Measurements from ENCODE around the gene CASTOR1. TPM values are rescaled to one million over a fixed set of nuclear protein-coding genes. Genes with fewer than 3 reads are reported as not detected.

CASTOR1 gene
- total RNA-seq, 1 donor from 2014 or later, result 11.6 TPM

DNA sequence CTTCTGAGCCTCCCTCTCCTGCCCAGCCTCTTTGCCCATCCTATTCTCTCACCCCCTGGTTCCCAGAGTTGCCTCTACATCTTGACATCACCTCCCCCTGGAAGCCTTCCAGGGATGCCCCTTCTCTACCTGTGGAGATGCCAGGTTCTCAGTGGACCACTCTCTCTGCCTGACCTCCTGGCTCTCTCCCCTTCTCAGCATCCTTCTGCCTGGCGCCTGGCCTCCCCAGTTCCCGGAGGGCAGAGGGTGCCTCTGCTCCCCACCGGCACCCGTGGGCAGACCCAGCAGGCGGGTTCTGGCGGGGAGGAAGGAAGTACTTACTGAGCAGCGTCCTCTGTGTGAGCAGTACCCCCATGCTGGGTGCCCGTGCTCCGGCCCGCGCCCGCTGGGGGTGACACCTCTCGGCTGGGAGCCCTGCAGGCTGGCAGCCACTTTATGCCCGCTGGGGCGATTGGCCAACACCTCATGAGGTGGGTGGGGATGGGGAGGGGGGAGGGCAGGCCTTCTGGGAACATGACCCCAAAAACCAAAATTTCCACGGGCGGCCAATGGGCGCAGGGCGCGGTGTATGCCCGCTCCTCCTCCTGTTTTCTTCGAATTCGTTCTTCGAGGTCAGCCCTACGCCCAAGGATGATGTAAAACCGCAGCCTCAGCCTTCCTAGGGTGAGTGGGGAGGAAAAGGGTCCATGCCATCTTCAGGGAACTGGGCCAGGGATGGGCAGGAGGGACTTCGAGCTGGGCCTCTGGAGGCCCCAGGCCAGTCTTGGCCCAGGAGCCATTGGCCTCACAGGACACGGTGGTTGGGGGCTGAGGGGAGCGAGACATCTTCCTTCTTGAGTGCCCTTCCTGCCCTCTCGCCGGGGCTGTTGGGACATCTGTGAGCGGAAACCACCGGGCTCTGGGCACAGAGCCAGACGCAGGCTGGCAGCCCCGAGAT is 22.6 kb downstream of the CASTOR1 start, which contains the start of gene OSM:
OSM (minus strand) TSS at position 407 of the 937 bp plus-strand sequence; CDS start at position 355, 52 bp downstream.
- DNase-seq (ENCODE audit: low spot score), result no peak

DNA sequence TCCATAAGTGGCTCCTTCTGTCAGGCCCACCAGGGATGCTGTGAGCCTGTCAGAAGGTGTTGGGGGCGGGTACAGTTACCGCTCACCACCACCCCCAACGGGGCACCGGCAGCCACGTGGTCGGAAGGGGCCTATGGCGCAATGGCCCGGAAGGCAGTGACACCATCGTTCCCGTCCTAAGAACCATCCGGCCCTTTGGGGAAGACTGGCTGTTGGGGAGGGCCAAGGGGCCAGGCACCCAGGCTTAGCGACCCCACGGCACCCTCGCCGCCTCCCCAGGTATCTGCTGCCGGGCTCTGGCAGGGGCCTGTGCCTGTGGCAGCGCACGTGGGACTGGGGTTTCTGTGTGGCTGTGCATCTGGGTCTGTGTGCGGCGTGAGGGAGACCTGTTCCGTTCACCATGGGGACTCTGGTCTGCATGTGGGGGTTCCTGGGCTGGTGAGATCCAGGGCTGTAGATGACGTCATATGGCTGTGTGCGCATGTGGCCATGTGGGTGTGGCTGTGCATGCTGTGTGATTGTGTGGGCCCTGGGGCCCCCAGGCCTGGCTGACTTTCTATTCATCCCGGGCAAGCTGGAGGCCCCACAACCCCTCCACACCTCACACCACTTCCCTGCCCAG is 23.4 kb downstream of the CASTOR1 start:
- no peak for DNase-seq (ENCODE audit: low spot score)

DNA sequence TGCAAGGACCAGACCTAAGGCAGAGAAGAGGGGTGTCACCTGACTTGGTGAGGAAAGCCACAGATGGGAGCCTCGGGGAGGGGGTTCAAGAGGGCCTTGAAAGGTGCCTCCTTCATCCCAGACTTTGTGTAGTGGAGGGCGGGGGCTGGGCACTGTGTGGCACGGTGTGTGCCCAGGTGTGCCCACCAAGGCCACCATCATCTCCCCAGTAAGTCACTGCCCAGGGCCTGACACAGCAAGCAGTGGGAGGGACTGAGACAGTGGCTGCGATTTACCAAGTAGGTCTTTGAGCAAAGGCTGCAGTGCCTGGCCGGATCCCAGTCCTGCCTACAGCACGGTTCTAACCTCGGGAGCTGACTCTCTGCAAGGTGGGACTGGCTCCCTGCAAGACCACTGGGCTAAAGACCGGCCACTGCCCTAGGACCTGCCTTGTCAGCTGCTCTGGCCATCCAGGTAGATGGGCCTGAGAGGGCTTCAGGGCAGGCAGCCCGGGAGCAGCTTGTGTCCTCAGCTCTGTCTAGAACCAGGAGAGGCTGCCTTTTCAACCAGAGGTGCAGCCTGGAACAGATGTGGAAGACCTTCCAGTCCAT is 24.1 kb downstream of the CASTOR1 start:
- DNase-seq (ENCODE audit: low spot score), result no peak

DNA sequence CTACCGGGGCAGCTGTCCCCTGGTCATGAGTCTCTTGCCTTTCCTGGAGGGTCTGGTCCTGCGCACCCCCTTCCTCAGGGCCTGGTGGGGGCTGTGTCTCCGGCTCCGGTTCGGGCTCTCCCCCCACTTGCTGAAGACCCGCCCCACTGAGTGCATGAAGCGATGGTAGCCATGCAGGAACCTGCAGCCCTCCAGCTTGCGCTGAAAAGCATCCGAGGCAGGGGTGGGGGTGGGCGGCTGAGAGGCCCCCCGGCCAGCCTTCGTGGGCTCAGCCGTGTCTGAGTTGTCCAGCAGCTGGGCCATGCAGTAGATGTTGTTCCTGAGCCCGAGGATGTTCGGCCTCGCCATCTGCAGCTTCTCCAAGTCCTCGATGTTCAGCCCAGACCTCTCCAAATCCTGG is 25.4 kb downstream of the CASTOR1 start:
- DNase-seq (ENCODE audit: low spot score), result no peak

DNA sequence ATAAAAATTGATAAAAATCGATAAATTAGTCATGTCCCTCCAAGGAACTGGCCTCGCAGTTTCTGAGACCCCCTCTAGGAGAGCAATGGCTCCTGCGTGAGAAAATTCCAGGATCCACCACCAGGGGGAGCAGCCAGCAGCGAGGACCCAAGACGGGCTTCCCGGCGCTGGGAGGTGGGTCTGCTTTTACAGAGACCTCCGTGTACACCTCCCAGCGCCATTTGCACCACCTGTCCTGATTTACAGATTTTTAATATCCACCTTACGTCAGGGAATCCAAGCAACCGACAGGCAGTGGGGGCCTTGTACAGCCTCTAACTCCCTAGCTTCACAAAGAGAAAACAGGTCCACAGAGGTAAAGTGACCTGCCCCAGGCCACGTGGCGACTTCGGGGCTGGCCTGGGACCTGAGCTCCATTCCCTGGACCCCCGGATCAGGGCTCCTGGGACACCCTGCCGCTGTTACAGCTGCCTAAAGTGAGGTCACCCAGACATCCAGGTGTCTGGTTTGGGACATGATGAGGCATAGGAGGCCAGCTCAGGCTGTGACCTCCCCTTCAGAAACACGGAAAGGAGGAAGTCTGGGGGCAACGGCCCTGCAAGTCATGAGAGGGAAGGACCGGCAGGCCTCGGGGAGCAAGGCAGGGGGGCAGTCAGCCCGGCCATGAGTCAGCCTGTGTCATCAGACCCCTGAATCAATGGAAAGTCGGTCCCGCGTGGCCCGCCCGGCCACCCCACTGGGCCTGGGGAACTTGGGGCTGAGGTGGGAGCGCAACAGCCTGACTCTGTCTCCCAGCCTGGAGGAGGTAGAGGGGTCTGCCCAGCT is 26.2 kb downstream of the CASTOR1 start:
- no peak for DNase-seq (ENCODE audit: low spot score)

DNA sequence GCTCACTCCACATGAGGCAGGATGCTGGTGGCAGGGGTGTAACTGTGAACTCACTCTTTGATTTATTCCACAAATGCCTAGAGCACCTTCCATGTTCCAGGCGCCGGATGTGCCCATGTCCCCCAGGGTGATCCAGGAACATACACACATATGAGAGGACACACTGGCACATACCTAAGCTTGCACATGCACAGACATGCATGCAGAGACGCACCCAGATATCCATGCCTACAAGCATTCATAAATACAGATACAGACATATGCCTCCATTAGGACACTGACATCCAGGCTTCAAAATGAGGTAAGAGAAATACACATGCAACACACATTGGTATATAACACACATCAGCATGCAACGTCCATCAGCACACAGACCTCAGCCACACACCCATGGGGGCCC is 27.2 kb downstream of the CASTOR1 start:
- DNase-seq (ENCODE audit: low spot score), result no peak

DNA sequence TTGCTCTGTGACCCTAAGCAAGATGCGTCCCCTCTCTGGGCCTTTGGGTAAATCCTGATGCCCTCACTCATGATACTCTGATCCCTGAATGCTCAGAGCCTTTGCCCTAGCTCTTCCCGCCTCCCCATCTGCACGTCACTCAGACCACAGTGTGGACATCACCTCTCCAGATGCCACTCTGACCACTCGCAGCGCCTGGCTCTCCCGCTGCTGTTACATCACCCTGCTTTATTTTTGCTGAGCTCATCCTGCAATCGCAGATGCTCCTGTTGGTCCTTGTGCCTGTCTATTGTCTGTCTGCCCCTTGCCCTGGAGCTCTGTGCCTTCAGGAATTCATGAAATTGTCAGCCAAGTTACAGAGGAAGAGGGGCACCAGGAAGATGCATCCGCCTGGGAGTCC is 28.2 kb downstream of the CASTOR1 start:
- DNase-seq (ENCODE audit: low spot score), result no peak

DNA sequence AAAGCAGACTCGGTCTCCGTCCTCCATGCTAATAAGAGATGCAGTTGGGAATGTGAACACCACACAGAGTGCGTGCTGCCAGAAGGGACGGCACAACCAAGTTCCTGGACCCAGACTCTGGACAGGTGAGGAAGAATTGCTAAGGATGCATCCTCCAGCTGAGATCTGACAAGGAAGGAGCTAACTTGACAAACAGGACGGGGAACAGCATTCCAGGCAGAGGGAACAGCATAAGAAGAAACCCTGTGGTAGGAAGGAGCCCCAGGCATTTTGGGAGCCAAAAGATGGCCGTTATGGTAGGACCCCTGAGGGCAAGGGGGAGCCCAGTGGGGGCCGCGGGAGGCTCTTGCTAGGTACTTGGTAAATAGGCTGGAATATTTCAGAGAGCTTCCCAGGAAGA is 28.6 kb downstream of the CASTOR1 start:
- DNase-seq (ENCODE audit: low spot score), result no peak

DNA sequence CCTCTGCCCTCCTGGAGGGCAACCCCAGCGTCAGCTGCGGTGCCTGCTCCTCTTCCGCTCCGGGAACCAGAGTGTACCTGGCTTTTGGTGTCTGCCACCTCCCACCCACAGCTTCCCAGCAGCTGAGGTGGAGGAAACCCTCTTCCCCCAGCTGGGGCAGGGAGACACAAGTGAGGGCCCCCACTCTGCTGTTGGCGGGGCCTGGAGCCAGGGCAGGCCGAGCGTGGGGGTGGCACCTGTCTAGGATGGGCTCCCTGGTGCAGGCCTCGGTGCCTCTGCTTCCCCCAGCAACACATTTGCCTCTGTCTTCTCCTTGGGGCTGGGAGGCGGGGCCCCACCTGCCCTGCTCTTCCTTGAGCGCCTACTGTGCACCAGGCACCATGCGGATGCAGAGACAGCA is 29.0 kb downstream of the CASTOR1 start:
- no peak for DNase-seq (ENCODE audit: low spot score)

DNA sequence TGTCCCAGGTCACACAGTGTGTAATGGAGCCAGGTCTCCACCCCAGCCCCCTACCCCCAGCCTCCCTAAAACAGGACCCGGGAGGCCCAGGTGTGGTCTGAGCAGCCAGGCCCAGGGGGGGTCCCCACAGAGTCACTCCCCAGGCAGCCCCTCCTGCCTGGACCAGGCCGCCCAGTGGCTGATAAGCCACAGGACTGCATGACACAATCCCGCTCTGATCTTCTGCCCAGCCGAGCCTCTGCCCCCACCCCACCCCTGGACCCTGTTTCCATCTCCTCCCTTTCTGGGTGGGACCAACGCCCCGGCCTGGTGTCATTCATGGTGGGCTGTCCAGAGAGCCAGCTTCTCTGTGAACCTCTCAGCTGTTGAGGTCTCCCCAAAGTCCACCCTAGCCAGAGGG is 35.0 kb downstream of the CASTOR1 start:
- DNase-seq (ENCODE audit: low spot score), result no peak

DNA sequence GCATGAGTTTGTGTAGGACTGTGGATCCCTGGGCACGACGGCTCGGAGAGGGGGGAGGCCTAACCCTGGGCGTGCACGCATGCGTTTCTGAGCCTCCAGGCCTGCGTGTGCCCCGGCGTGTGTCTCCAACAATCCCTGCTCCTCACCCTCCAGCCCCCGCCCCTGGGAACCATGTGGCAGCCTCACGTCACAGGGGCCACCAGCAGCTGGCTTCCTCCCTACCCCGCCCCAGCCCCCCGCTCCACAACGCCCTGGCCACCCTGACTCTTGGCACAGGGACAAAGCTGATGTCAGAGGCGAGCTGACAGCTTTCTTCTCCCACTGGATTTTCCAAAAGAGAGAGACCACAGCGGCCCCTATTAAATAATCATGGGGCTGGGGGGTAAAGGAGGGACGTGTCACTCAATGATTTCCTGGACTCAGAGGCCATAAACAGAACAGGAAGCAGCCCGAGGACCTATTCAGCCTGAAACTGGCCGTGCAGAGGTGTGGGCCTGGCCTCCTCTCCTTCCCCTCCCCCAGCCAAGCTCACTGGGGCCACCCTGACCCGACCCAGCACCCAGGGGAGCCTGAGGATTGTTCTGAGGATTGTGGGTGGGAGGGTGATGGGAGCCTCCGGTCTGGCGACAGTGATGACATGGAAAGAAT is 36.0 kb downstream of the CASTOR1 start:
- DNase-seq (ENCODE audit: low spot score), result no peak

DNA sequence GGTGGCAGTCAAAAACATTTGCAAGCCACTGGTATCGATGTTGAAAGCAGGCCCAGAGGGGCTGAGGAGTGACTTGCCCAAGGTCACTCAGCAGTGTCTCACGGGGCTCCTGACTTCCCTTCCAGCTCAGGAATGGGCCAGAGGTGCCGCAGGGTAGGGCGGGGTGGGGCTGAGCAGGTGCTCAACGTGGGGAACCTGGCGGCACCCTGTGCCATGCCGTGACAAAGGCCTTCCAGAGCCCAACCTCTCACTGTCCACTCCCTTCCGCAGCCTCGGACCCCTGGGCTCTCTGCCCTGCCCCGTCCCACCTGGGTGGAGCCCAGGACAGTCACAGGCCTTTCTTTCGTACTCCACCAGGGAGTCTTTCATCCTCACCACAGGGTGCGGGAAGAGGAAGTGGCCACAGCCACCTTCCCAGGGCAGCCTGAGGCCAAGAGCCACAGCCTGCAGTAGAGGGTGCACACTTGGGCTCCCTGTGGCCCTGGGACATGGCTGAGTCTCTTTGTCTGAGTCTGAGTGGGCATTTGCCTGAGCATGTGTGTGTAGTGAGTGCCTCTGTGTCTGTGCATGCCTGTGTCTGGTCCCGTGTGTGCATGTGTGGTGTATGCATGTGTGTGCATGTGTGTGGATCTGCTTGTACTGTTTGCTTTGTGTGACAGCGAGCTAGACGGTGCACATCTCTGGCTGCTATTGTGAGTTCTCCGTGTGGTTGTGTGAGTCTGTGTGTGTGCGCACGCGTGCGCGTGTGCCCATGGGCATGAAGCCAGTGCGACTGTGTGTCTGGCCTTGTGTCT is 36.7 kb downstream of the CASTOR1 start:
- no peak for DNase-seq (ENCODE audit: low spot score)

DNA sequence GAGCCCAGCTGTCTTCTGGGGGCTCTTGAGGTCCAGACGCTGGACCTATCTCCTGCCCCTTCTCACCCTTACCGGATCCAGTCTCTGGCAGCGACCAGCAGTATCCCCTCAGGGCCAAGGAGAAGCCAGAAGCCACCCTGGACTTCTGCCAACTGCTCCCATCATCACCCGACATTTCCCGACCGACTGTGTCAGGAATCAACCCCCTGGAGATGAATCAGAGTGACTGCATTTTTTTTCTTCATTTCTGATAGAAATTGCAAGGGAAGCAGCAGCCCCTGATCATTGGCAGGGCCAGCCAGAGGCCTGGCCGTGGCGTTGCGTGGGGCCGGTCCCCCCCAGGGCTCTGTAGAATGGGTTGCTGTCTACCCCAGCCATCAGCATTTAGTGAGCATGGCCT is 37.6 kb downstream of the CASTOR1 start:
- DNase-seq (ENCODE audit: low spot score), result no peak

DNA sequence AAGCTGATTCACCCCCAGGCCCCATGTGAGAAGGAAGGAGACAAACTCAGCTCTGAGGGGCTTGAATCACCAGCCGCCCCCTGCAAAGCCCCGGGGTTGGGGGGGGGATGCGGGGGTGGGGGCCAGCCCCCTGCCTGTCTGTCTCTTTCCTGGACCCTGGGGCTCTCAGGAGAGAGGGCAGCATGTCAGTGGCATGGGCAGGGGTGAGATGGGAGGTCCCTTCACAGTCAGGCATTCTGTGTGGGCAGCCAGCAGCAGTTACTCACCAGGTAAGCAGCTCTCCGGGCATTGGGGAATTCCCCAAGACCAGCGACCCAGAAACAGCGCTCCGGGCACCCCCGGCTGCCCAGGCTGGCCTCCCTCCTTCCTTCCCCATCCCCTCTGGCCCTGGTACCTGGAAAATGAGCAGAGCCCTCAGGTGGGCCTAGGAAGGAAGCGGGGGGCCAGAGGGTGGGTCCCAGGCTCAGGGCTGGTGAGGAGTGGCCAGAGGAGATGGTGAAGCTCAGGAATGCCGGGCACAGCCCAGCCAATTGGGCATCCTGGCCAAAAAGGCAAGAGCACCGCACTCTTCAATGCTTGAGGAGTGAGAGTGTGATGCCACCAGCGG is 38.5 kb downstream of the CASTOR1 start:
- DNase-seq (ENCODE audit: low spot score), result no peak

DNA sequence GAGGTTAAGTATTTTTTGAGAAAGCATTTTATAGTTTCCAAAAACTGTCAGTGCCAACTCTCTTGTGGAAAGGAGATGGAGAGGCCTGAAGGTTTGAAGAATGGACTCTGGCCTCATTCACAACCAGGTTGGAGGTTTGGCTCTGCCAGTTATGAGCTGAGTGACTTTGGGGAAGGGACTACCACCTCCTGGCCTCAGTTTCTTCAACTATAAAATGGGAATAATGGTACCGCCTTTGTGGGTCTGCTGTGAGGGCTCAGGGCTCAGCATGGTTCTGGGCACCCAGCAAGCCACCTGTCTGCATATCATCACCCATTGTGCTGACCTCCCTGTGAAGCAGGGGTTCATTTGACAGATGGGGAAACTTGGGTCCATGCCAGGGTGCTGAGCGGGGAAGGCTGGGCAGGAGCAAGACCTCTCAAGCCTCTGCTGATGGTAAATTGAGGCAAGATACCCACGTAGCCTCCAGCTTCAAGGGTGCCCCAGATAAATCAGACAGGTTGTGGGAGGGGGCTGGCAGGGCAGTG is 39.2 kb downstream of the CASTOR1 start:
- DNase-seq (ENCODE audit: low spot score), result no peak

DNA sequence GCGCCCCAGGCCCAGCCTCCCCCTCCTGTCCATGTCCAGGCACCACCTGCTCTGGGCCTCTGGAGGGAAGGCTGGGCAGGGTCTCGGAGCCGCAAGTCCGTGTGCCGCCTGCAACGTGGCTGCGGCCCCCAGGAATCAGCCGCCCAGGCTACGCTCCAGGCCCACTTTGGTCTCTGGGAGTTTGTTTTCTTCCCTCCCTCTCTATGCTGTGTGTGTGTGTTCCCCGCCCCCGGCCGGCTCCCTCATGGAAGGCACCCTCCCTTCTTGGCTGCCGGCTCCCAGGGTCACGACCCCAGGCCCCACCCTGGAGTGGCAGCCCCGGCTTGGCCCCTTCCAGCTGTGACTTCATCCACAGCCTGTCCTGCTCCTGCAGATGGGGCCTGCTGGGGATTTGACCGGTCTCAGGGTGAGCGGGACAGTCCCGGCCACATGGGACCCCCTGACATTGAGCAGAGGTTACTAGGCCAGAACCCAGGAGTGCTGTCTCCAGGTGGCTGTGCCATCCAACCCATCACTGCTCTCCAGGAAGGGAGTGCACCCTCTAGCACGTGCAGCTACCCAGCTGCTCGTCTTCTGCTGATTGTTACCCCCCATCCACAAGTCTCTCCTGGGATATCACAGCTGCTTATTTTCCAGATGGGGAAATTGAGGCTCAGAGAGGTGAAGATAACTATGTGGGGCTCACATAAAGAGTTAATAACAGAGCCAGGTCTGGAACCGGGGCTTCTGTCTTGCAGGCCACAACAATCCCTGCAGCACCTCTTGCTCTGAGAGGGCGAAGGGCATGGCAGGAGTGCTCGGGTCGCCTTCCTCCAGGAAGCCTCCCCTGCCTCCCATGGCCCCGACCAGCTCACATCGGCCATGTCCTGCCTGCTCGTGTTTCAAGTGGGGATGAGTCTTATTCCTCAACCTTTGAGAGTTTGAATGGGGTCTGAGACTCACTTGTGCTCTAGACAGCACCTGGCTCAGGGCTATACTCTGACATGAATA is 40.0 kb downstream of the CASTOR1 start:
- no peak for DNase-seq (ENCODE audit: low spot score)

DNA sequence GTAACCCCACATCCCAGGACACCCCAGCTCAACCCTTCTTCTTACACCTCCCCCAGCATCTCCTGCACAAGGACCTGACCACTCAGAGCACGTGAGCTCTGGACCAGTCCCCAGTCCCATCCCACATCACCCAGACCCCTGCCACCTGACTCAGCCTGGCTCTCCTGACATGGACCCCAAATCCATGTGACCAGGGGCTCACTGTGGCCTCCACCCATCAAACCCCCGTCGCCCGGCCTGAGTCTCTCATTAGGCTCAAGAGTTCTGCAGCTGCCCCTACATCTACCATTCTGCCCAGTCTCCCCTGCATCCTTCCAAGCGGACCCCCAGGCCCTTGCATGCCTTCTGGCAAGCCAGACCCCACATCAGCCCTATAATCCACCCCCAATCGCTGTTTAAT is 40.8 kb downstream of the CASTOR1 start:
- no peak for DNase-seq (ENCODE audit: low spot score)

DNA sequence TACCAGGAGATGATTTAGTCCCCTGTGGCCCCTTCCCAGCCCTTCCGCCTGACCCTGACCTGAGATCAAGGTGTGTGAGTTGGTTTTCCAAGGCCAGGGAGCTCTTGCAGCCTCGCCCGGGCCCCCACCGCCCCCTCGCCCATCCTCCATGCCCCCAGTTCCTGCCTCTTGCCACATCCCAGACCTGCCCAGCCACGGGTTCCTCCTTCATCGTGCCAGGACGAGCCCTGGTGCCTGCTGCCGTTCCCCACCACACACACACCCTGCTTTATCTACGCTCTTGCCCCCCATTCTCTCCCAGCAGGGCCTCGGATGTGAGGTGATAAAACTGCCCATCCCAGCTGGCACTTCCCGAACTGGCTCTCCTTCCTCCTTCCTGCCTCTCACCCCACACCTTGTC is 41.3 kb downstream of the CASTOR1 start:
- DNase-seq (ENCODE audit: low spot score), result no peak

All from mesenteric fat pad (tissue), 1 donor.